Measurements from ENCODE around the gene MYO1B.

- TF ChIP-seq CTCF (IDR thresholded peaks at IDR 0.05) = no peak
- TF ChIP-seq POLR2A (IDR thresholded peaks at IDR 0.05) = no peak
- TF ChIP-seq EP300 (IDR thresholded peaks at IDR 0.05) = no peak
- TF ChIP-seq POLR2AphosphoS5 (IDR thresholded peaks at IDR 0.05) = no peak
Observed at GRCh38 chr2:191212119-191212518, 33.1 kb upstream of the MYO1B start.

Measured in sigmoid colon (tissue), 4 donors.